Measurements from ENCODE around the gene KLHL22. TPM values are rescaled to one million over a fixed set of nuclear protein-coding genes. Genes with fewer than 3 reads are reported as not detected.

The KLHL22 gene
- total RNA-seq, 2 donors from 2014 or later: 24.0 to 41.1 TPM

DNA sequence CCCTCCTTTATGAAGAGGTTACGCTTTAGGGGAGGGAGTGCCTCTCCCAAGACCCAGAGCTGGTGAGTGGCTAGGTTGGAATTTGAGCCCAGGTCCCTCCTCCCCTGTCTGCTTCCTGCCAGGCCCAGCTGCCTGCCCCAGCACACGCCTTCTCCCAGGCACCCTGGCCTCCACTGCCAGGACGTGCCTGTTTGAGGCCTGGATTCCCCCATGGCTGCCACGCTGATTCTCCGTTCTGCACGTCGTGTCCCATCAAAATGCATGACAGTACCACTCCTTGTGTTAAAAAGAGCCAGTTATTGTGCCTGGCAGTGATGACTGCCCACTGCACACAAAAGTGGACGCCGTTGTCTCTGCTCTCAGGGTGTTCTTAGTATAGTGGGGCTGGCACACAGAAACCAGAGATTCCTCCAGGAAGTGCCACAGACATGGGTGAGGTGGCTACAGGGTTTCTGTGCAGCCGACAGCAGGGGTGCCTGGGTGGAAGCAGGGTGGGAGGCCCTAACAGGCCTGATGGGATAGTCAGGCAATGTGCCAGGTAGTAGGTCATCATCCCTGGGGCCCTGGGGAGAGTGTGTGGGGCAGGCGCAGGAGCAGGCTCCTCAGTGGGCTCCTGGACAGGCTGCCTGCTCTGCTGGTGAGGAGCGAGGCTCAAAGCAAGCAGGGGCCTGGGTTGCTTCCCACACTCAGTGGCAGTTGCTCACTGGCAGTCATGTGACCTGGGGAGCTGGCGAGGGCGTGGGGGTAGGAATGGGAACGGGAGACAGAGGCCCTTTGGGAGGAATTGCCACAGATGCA lies 36.0 kb upstream of the KLHL22 start:
- Histone ChIP-seq H3K27me3 (replicated peaks; ENCODE audit: insufficient read depth) (no peaks in the 10 kb centered on the region), H3K4me3 (peak overlapping the region; percentile 39), H3K36me3 (no peaks in the 10 kb centered on the region), H3K27ac (peak overlapping the region; percentile 89 to 93), H3K9me3 (no peaks in the 10 kb centered on the region), H3K4me1 (ENCODE audit: control insufficient read depth in 1 of 2, low read depth in 2 of 2) (peaks cover 41 to 54% of the 10 kb centered on the region in 2 donors)
- DNase-seq (ENCODE audit: low spot score) (no peak), ATAC-seq (ENCODE audit: insufficient number of reproducible peaks, low FRiP score, low read depth) (peak; percentile 84)
- TF ChIP-seq, protein P1, sequence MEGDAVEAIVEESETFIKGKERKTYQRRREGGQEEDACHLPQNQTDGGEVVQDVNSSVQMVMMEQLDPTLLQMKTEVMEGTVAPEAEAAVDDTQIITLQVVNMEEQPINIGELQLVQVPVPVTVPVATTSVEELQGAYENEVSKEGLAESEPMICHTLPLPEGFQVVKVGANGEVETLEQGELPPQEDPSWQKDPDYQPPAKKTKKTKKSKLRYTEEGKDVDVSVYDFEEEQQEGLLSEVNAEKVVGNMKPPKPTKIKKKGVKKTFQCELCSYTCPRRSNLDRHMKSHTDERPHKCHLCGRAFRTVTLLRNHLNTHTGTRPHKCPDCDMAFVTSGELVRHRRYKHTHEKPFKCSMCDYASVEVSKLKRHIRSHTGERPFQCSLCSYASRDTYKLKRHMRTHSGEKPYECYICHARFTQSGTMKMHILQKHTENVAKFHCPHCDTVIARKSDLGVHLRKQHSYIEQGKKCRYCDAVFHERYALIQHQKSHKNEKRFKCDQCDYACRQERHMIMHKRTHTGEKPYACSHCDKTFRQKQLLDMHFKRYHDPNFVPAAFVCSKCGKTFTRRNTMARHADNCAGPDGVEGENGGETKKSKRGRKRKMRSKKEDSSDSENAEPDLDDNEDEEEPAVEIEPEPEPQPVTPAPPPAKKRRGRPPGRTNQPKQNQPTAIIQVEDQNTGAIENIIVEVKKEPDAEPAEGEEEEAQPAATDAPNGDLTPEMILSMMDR (IDR thresholded peaks at IDR 0.05): no peak

DNA sequence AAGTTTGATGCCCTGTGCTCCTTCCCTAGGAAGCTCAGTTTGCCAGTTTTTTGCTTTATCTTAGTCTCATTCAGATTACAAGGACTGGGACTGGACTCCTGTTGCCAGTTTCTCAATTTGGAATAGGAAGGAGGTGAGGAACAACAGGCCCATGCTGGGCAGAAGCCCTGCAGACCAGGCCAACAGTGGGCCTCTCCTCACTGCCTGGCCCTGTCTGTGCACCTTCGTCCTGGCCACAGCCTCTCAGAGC lies 35.5 kb upstream of the KLHL22 start:
- Histone ChIP-seq H3K27ac (peak overlapping the region; percentile 89 to 93), H3K27me3 (replicated peaks; ENCODE audit: insufficient read depth) (no peaks in the 10 kb centered on the region), H3K36me3 (peaks cover 3% of the 10 kb centered on the region), H3K4me1 (ENCODE audit: control insufficient read depth in 1 of 2, low read depth in 2 of 2) (peaks cover 45 to 57% of the 10 kb centered on the region in 2 donors), H3K4me3 (no peak overlapping the region), H3K9me3 (no peaks in the 10 kb centered on the region)
- no peak for DNase-seq (ENCODE audit: low spot score)
- no peak for ATAC-seq (ENCODE audit: insufficient number of reproducible peaks, low FRiP score, low read depth)
- TF ChIP-seq, protein P1 (IDR thresholded peaks at IDR 0.05): no peak

DNA sequence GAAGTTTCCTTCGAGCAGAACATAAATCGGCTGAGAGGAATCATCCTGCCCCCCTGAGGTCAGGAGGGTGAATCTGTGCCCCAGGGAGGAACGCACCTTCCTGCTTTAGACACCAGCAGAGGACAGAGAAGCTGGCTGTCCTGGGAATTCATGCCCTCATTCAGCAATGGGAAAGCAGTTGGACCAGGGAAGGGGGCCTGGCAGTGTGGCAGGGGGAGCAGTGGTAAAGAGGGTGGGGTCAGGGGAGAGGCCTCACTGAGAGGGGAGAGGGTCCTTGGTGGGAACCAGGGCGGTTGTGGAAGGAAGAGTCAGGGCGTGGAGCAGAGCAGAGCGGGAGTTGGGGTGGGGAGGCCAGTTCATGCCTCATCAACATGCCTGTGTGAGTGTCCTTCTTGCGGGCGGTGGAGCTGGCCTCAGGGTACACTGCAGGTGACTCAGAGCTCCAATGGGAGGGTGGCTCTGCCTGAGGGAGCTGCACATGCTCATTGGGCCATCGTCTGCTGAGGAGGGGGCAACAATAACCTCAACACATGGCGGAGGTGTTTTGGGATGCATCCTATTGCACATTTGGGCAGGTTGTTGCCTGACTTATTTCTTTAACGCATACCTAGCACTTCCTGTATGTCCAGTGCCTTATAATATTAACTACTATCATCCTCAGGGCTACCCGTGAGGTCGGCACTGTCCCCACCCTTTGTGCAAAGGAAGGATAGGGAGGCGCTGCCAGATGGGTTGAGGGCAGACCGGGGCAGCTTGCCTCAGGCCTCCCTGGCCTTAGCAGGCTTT lies 35.0 kb upstream of the KLHL22 start:
- peaks cover 45 to 57% of the 10 kb centered on the region in 2 donors for H3K4me1 ChIP-seq (ENCODE audit: control insufficient read depth in 1 of 2, low read depth in 2 of 2)

DNA sequence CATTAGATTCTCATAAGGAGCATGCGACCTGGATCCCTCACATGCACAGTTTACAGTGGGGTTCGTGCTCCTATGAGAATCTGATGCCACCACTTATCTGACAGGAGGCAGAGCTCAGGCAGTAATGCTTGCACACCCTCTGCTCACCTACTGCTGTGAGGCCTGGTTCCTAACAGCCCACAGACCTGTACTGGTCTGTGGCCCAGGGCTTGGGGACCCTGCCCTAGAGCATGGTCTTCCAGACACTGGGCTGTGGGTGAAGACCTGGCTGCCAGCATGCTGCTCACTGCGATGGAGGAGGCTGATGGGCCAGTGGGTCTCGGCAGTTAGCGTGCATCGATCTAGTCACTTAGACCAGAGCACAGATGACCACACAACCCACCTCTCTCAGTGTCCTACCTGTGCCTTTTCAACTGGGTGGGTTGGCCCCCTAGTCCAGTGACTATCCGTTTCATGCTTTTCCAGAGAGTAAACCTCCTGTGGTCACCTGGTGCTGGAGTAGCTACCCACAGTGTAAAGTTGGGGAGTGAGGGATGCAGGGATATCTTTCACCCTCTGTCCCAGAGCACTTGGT lies 32.9 kb upstream of the KLHL22 start:
- Histone ChIP-seq H3K4me3 (no peak overlapping the region), H3K27me3 (replicated peaks; ENCODE audit: insufficient read depth) (no peaks in the 10 kb centered on the region), H3K27ac (no peak overlapping the region), H3K36me3 (peaks cover 4% of the 10 kb centered on the region), H3K9me3 (no peaks in the 10 kb centered on the region), H3K4me1 (ENCODE audit: control insufficient read depth in 1 of 2, low read depth in 2 of 2) (peaks cover 46 to 69% of the 10 kb centered on the region in 2 donors)
- DNase-seq (ENCODE audit: low spot score) (no peak), ATAC-seq (ENCODE audit: insufficient number of reproducible peaks, low FRiP score, low read depth) (no peak)
- TF ChIP-seq, protein P1 (IDR thresholded peaks at IDR 0.05): no peak

More for the DNA sequence above, 35.0 kb upstream of the KLHL22 start:
- Histone ChIP-seq H3K9me3 (no peaks in the 10 kb centered on the region), H3K27me3 (replicated peaks; ENCODE audit: insufficient read depth) (no peaks in the 10 kb centered on the region), H3K4me3 (no peak overlapping the region), H3K36me3 (peaks cover 4% of the 10 kb centered on the region), H3K27ac (peak overlapping the region; percentile 89 to 93)
- ATAC-seq (ENCODE audit: insufficient number of reproducible peaks, low FRiP score, low read depth) (no peak), DNase-seq (ENCODE audit: low spot score) (no peak)
- TF ChIP-seq, protein P1 (IDR thresholded peaks at IDR 0.05): no peak

All from thoracic aorta (tissue), 2 donors.